A549 (cell line): ENCODE data around the gene ABCF1.

Experiments used
- CBX8 ChIP-seq: fragments of 200-600 bp; sonication (generic); IDR thresholded peaks from 2 replicates; pipeline ENCODE4 v1.6.1; 2016
- POLR2A ChIP-seq: IDR thresholded peaks from 2 replicates; pipeline ENCODE4 v1.6.1; 2012; ENCODE audit warnings: mild to moderate bottlenecking, low read length
- RARB ChIP-seq: fragments of 250-450 bp; sonication (Bioruptor Pico); IDR thresholded peaks from 2 replicates; pipeline ENCODE4 v1.8.0; 2021; ENCODE audit warnings: mild to moderate bottlenecking, moderate library complexity
- RNF2 ChIP-seq: fragments of 200-600 bp; sonication (generic); IDR thresholded peaks from 2 replicates; pipeline ENCODE4 v1.6.1; 2016; ENCODE audit warnings: low read depth, mild to moderate bottlenecking, antibody characterized with exemption, moderate library complexity, borderline replicate concordance
- SMC3 ChIP-seq: fragments of >200 bp; sonication (Bioruptor Twin); formaldehyde crosslinking; IDR thresholded peaks from 3 replicates; pipeline ENCODE4 v1.6.1; 2018; ENCODE audit warnings: inconsistent platforms
- ZFP36 ChIP-seq: fragments of 450-650 bp; IDR thresholded peaks from 2 replicates; pipeline ENCODE4 v1.6.1; 2014; ENCODE audit warnings: borderline replicate concordance; ENCODE audit not compliant: partially characterized antibody
- TF ChIP-seq, protein P1 (sequence below): fragments of 200-600 bp; sonication (generic); IDR thresholded peaks from 2 replicates; pipeline ENCODE4 v1.6.1; 2016; ENCODE audit warnings: antibody characterized with exemption, mild to moderate bottlenecking, moderate library complexity
- TF ChIP-seq, protein P2 (sequence below): IDR thresholded peaks from 2 replicates; pipeline ENCODE4 v1.6.1; 2012
- TF ChIP-seq, protein P3 (sequence below): fragments of >200 bp; sonication (Bioruptor Twin); formaldehyde crosslinking; IDR thresholded peaks from 3 replicates; pipeline ENCODE4 v1.5.1; 2016

DNA sequence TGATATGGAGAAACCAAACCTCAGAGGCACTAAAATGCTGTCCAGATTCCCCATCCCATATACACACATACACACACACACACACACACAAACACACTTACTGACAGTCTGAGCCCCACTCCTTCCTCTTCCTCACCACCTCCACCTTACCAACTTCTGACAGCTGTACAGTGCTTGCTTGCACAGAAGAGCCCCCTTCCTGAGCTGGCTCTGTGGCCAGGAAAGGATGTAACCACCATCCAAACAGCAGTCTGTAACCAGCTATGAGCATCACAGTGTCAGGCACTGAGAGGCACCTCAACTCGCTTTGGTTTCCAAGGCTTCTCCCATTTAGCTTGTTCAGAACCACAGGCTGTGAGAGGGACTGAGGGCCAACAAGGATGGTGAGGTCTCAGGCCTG, 69.8 kb downstream of the ABCF1 start:
- no peak for TF ChIP-seq POLR2A
- TF ChIP-seq, protein P1, sequence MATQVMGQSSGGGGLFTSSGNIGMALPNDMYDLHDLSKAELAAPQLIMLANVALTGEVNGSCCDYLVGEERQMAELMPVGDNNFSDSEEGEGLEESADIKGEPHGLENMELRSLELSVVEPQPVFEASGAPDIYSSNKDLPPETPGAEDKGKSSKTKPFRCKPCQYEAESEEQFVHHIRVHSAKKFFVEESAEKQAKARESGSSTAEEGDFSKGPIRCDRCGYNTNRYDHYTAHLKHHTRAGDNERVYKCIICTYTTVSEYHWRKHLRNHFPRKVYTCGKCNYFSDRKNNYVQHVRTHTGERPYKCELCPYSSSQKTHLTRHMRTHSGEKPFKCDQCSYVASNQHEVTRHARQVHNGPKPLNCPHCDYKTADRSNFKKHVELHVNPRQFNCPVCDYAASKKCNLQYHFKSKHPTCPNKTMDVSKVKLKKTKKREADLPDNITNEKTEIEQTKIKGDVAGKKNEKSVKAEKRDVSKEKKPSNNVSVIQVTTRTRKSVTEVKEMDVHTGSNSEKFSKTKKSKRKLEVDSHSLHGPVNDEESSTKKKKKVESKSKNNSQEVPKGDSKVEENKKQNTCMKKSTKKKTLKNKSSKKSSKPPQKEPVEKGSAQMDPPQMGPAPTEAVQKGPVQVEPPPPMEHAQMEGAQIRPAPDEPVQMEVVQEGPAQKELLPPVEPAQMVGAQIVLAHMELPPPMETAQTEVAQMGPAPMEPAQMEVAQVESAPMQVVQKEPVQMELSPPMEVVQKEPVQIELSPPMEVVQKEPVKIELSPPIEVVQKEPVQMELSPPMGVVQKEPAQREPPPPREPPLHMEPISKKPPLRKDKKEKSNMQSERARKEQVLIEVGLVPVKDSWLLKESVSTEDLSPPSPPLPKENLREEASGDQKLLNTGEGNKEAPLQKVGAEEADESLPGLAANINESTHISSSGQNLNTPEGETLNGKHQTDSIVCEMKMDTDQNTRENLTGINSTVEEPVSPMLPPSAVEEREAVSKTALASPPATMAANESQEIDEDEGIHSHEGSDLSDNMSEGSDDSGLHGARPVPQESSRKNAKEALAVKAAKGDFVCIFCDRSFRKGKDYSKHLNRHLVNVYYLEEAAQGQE = no peak
- no peak for TF ChIP-seq SMC3
- TF ChIP-seq, protein P2, sequence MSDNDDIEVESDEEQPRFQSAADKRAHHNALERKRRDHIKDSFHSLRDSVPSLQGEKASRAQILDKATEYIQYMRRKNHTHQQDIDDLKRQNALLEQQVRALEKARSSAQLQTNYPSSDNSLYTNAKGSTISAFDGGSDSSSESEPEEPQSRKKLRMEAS = no peak
- TF ChIP-seq, protein P3, sequence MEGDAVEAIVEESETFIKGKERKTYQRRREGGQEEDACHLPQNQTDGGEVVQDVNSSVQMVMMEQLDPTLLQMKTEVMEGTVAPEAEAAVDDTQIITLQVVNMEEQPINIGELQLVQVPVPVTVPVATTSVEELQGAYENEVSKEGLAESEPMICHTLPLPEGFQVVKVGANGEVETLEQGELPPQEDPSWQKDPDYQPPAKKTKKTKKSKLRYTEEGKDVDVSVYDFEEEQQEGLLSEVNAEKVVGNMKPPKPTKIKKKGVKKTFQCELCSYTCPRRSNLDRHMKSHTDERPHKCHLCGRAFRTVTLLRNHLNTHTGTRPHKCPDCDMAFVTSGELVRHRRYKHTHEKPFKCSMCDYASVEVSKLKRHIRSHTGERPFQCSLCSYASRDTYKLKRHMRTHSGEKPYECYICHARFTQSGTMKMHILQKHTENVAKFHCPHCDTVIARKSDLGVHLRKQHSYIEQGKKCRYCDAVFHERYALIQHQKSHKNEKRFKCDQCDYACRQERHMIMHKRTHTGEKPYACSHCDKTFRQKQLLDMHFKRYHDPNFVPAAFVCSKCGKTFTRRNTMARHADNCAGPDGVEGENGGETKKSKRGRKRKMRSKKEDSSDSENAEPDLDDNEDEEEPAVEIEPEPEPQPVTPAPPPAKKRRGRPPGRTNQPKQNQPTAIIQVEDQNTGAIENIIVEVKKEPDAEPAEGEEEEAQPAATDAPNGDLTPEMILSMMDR = no peak
- TF ChIP-seq RNF2 = no peak
- no peak for TF ChIP-seq ZFP36
- TF ChIP-seq CBX8 = no peak
- no peak for TF ChIP-seq RARB (CRISPR knock-in tag)
